Activated CD8-positive, alpha-beta T cell treated with anti-CD3 and anti-CD28 coated beads, Interleukin-2, amount 10 ng/mL, durations not matched to agents 7 days and 5 days (primary cell): ENCODE results near the gene P4HA2. TPM values are rescaled to one million over a fixed set of nuclear protein-coding genes. Genes with fewer than 3 reads are reported as not detected.

Experiments
- ATAC-seq: fragments of 150-1000 bp; cut with Tn5 transposase; one replicate; pipeline ENCODE4 v1.10.0; 2021; ENCODE audit warnings: moderate library complexity
- CTCF ChIA-PET: fragments of 350-600 bp; sonication (Branson Sonifier 250); formaldehyde crosslinking; loops from one replicate; lab custom pipeline; 2021; ENCODE audit warnings: antibody characterized with exemption; lab: Charles Lee
- POLR2A ChIA-PET: fragments of 350-600 bp; sonication (Branson Sonifier 250); formaldehyde crosslinking; loops from one replicate; lab custom pipeline; 2021; ENCODE audit warnings: antibody characterized with exemption; lab: Charles Lee
- DNase-seq: peaks from one replicate; pipeline ENCODE4 v3.0.0-alpha.2; 2020
- H3K27ac Mint-ChIP-seq: one replicate; pipeline ENCODE4 v1.8.0; 2021; ENCODE audit warnings: mild to moderate bottlenecking, mixed read lengths
- H3K27me3 Mint-ChIP-seq: one replicate; pipeline ENCODE4 v1.8.0; 2021; ENCODE audit warnings: low read depth, mixed read lengths
- H3K36me3 Mint-ChIP-seq: one replicate; pipeline ENCODE4 v1.8.0; 2021; ENCODE audit warnings: low read depth, mixed read lengths
- H3K4me1 Mint-ChIP-seq: one replicate; pipeline ENCODE4 v1.8.0; 2021; ENCODE audit warnings: low read depth, mixed read lengths
- H3K4me3 Mint-ChIP-seq: one replicate; pipeline ENCODE4 v1.8.0; 2021; ENCODE audit warnings: mild to moderate bottlenecking, mixed read lengths
- H3K9me3 Mint-ChIP-seq: one replicate; pipeline ENCODE4 v1.8.0; 2022; ENCODE audit warnings: mixed read lengths; ENCODE audit not compliant: insufficient read depth
- total RNA-seq, 2 experiments: library from RNA; stranded (reverse); gene quantifications; one replicate each; pipeline ENCODE4 v1.2.3, GENCODE V29; 2021

The P4HA2 gene
- total RNA-seq, 2 experiments from 2014 or later: 11.4 to 13.5 TPM

- ChIA-PET CTCF (interaction anchor here (1.5 to 1.8 kb wide), 3 partner anchors 16 to 18 kb away, joined by 4 to 7 read pairs (median 5); no protein-coding TSS in a partner anchor), POLR2A (interaction anchor here (1.2 kb wide), 1 partner anchor 15 kb away, joined by 3 read pairs; no protein-coding TSS in a partner anchor)
- H3K9me3 Mint-ChIP-seq: no peaks in the 10 kb centered on the region
- H3K27me3 Mint-ChIP-seq: peaks cover 22% of the 10 kb centered on the region
- DNase-seq (no peak), ATAC-seq (no peak)
- no peaks in the 10 kb centered on the region for H3K36me3 Mint-ChIP-seq
- H3K4me1 Mint-ChIP-seq: no peaks in the 10 kb centered on the region
- H3K4me3 Mint-ChIP-seq: no peak overlapping the region
- H3K27ac Mint-ChIP-seq: no peak overlapping the region
Measured at GRCh38 chr5:132254321-132254977, 26.8 kb upstream of the P4HA2 start.

GRCh38 chr5:132253452-132254320 lies 26.0 kb upstream of the P4HA2 start:
- no peak for ATAC-seq
- DNase-seq: no peak
- no peaks in the 10 kb centered on the region for H3K4me1 Mint-ChIP-seq
- POLR2A ChIA-PET: interaction anchor here (0.6 to 1.2 kb wide), 2 partner anchors 15 to 1640 kb away, joined by 3 read pairs; no protein-coding TSS in a partner anchor
- H3K36me3 Mint-ChIP-seq: no peaks in the 10 kb centered on the region
- CTCF ChIA-PET: interaction anchor here (1.6 kb wide), 1 partner anchor 15 kb away, joined by 4 read pairs; no protein-coding TSS in a partner anchor
- peaks cover 22% of the 10 kb centered on the region for H3K27me3 Mint-ChIP-seq
- no peak overlapping the region for H3K4me3 Mint-ChIP-seq
- H3K27ac Mint-ChIP-seq: no peak overlapping the region
- H3K9me3 Mint-ChIP-seq: no peaks in the 10 kb centered on the region

- ATAC-seq: no peak
- Mint-ChIP-seq H3K4me3 (no peak overlapping the region), H3K9me3 (no peaks in the 10 kb centered on the region), H3K27ac (no peak overlapping the region), H3K4me1 (no peaks in the 10 kb centered on the region), H3K27me3 (peaks cover 22% of the 10 kb centered on the region), H3K36me3 (no peaks in the 10 kb centered on the region)
- ChIA-PET CTCF (interaction anchor here (1.6 kb wide), 1 partner anchor 15 kb away, joined by 4 read pairs; no protein-coding TSS in a partner anchor), POLR2A (interaction anchor here (0.6 kb wide), 1 partner anchor 1640 kb away, joined by 3 read pairs; no protein-coding TSS in a partner anchor)
- DNase-seq: no peak
Measured at GRCh38 chr5:132253008-132253441, 25.4 kb upstream of the P4HA2 start.

- no peak for DNase-seq
- CTCF ChIA-PET: interaction anchor here (1.1 to 3.8 kb wide), 2 partner anchors 11 to 12 kb away, joined by 3 to 30 read pairs; no protein-coding TSS in a partner anchor
Measured at GRCh38 chr5:132251220-132251725, 23.6 kb upstream of the P4HA2 start.

GRCh38 chr5:132250547-132250946 lies 22.9 kb upstream of the P4HA2 start:
- no peak overlapping the region for H3K4me3 Mint-ChIP-seq
- DNase-seq: no peak
- no peaks in the 10 kb centered on the region for H3K36me3 Mint-ChIP-seq
- ChIA-PET CTCF (interaction anchor here (3.8 kb wide), 1 partner anchor 11 kb away, joined by 30 read pairs; no protein-coding TSS in a partner anchor), POLR2A (no interaction called here)
- H3K4me1 Mint-ChIP-seq: no peaks in the 10 kb centered on the region
- no peak for ATAC-seq
- peaks cover 6% of the 10 kb centered on the region for H3K9me3 Mint-ChIP-seq
- H3K27ac Mint-ChIP-seq: no peak overlapping the region
- H3K27me3 Mint-ChIP-seq: peaks cover 10% of the 10 kb centered on the region

More at GRCh38 chr5:132251220-132251725, 23.6 kb upstream of the P4HA2 start:
- no peak for ATAC-seq
- H3K27ac Mint-ChIP-seq: no peak overlapping the region
- peaks cover 12% of the 10 kb centered on the region for H3K27me3 Mint-ChIP-seq
- no peaks in the 10 kb centered on the region for H3K4me1 Mint-ChIP-seq
- no peak overlapping the region for H3K4me3 Mint-ChIP-seq
- H3K9me3 Mint-ChIP-seq: peaks cover 6% of the 10 kb centered on the region
- POLR2A ChIA-PET: no interaction called here
- H3K36me3 Mint-ChIP-seq: no peaks in the 10 kb centered on the region

GRCh38 chr5:132246806-132247205 lies 19.2 kb upstream of the P4HA2 start:
- DNase-seq (no peak), ATAC-seq (no peak)
- H3K4me3 Mint-ChIP-seq: no peak overlapping the region
- H3K4me1 Mint-ChIP-seq: no peaks in the 10 kb centered on the region
- ChIA-PET CTCF (interaction anchor here (0.6 to 1.3 kb wide), 2 partner anchors 8 to 108 kb away, joined by 4 to 10 read pairs; no protein-coding TSS in a partner anchor), POLR2A (no interaction called here)
- peaks cover 15% of the 10 kb centered on the region for H3K9me3 Mint-ChIP-seq
- H3K36me3 Mint-ChIP-seq: no peaks in the 10 kb centered on the region
- peaks cover 10% of the 10 kb centered on the region for H3K27me3 Mint-ChIP-seq
- H3K27ac Mint-ChIP-seq: no peak overlapping the region

GRCh38 chr5:132245593-132245992 lies 17.9 kb upstream of the P4HA2 start:
- ChIA-PET POLR2A (no interaction called here), CTCF (no interaction called here)
- Mint-ChIP-seq H3K4me1 (no peaks in the 10 kb centered on the region), H3K27me3 (peaks cover 10% of the 10 kb centered on the region), H3K4me3 (no peak overlapping the region), H3K9me3 (peaks cover 15% of the 10 kb centered on the region), H3K36me3 (no peaks in the 10 kb centered on the region), H3K27ac (no peak overlapping the region)
- ATAC-seq: no peak
- no peak for DNase-seq

- no peaks in the 10 kb centered on the region for H3K36me3 Mint-ChIP-seq
- peaks cover 6% of the 10 kb centered on the region for H3K27me3 Mint-ChIP-seq
- H3K27ac Mint-ChIP-seq: no peak overlapping the region
- no peak overlapping the region for H3K4me3 Mint-ChIP-seq
- no peak for ATAC-seq
- ChIA-PET POLR2A (interaction anchor here (0.7 kb wide), 1 partner anchor 38 kb away, joined by 3 read pairs; no protein-coding TSS in a partner anchor), CTCF (no interaction called here)
- H3K9me3 Mint-ChIP-seq: peaks cover 15% of the 10 kb centered on the region
- no peak for DNase-seq
- H3K4me1 Mint-ChIP-seq: no peaks in the 10 kb centered on the region
Measured at GRCh38 chr5:132243366-132243977, 15.8 kb upstream of the P4HA2 start.

- ATAC-seq (no peak), DNase-seq (no peak)
- Mint-ChIP-seq H3K9me3 (peaks cover 6% of the 10 kb centered on the region), H3K36me3 (no peaks in the 10 kb centered on the region), H3K27ac (no peak overlapping the region), H3K4me3 (no peak overlapping the region), H3K4me1 (peaks cover 2% of the 10 kb centered on the region), H3K27me3 (peaks cover 2% of the 10 kb centered on the region)
- POLR2A ChIA-PET: no interaction called here
- CTCF ChIA-PET: interaction anchor here (1.1 to 3.9 kb wide), 4 partner anchors 10 to 143 kb away, joined by 3 to 30 read pairs (median 9); no protein-coding TSS in a partner anchor
Measured at GRCh38 chr5:132239776-132240175, 12.1 kb upstream of the P4HA2 start.

- ChIA-PET POLR2A (interaction anchor here (0.5 to 0.9 kb wide), 2 partner anchors 15 to 841 kb away, joined by 3 read pairs; no protein-coding TSS in a partner anchor), CTCF (interaction anchor here (0.6 to 3.9 kb wide), 32 partner anchors 8 to 262 kb away, joined by 3 to 31 read pairs (median 6); partner anchors contain the start of genes P4HA2 and SLC22A5)
- peaks cover under 1% of the 10 kb centered on the region for H3K9me3 Mint-ChIP-seq
- ATAC-seq (no peak), DNase-seq (no peak)
- H3K4me1 Mint-ChIP-seq: peaks cover 2% of the 10 kb centered on the region
- H3K27ac Mint-ChIP-seq: no peak overlapping the region
- peaks cover 2% of the 10 kb centered on the region for H3K27me3 Mint-ChIP-seq
- H3K4me3 Mint-ChIP-seq: no peak overlapping the region
- no peaks in the 10 kb centered on the region for H3K36me3 Mint-ChIP-seq
Measured at GRCh38 chr5:132238901-132239500, 11.3 kb upstream of the P4HA2 start.
